T-helper 2 cell treated with Interferon-gamma antibody and Interleukin-4, amounts not matched to agents 100 ng/mL and 5 ng/mL, for 36 hours (primary cell): ENCODE results near the gene ADGRG7. TPM values are rescaled to one million over a fixed set of nuclear protein-coding genes. Genes with fewer than 3 reads are reported as not detected.

ENCODE experiments used
- intact Hi-C: fragments of 100-400 bp; cut with micrococcal nuclease; formaldehyde crosslinking; loops from one replicate; pipeline ENCODE4 v1.15.1; 2023
- total RNA-seq: library from RNA; stranded (reverse); gene quantifications from 2 replicates; pipeline ENCODE4 v1.2.3, GENCODE V29; 2022

ADGRG7 gene
- total RNA-seq, 1 donor from 2014 or later: not detected

DNA sequence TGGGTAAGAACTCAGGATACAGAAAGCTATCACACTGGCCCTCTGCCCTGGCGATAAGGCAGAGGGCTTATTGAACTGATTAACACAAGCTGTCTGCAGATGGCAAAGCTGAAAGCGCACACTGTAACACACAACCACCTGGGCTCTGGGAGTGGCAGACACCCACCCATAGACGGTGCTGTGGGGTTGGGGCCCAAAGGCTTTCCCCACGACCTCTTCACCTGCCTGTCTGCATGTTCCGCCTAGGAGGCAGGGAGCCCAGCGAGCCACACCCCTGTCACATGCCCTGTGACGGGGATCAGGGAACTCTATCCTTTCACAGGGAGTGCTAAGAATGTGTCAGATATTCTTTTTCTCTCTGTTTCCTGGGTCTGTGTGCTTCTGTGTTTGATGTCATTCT lies 87.8 kb downstream of the ADGRG7 start:
- intact Hi-C loops: no loop called here

GRCh38 chr3:100697723-100698285 lies 88.4 kb downstream of the ADGRG7 start:
- intact Hi-C loops: no loop called here

GRCh38 chr3:100698736-100699135 lies 89.3 kb downstream of the ADGRG7 start:
- intact Hi-C loops: no loop called here

- intact Hi-C loops: loop anchor here (10.0 kb wide), 1 partner anchor 206 kb away; the partner anchor contains the start of gene TMEM45A
Measured at GRCh38 chr3:100700708-100701107, 91.3 kb downstream of the ADGRG7 start.

DNA sequence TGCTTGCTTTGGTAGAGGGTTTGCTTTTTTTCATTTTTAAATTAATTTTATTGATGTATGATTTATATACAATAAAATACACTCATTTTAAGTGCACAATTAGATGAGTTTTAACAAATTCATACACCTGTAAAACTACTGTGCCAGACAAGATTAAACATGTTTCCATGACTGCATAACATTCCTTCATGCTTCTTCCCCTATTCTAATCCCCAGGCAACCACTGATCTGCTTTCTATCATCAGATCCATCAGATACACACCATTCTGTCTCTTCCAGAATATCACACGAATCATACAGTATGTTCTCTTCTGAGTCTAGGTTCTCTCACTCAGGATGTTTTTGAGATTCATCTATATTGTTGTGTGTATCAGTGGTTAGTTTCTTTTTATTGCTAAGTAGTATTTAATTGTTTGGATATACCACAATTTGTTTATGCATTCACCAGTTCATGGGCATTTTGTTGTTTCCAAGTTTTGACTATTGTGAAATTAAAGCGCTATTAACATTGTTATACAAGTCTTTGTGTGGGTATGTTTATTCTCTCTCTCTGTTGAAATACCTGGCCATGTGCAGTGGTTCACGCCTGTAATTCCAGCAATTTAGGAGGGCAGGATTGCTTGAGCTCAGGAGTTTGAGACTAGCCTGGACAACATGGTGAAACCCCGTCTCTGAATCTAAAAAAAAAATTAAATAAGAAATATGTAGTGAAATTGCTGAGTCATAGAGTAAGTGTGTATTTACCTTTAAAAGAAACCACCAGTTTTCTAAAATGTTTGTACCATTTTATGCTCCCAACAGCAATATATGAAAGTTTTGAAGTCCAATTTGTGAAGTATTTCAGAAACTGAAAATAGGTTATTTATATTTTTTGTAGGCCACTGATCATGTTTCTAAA lies 92.9 kb downstream of the ADGRG7 start:
- intact Hi-C loops: loop anchor here (10.0 kb wide), 1 partner anchor 208 kb away; the partner anchor contains the start of gene TMEM45A

DNA sequence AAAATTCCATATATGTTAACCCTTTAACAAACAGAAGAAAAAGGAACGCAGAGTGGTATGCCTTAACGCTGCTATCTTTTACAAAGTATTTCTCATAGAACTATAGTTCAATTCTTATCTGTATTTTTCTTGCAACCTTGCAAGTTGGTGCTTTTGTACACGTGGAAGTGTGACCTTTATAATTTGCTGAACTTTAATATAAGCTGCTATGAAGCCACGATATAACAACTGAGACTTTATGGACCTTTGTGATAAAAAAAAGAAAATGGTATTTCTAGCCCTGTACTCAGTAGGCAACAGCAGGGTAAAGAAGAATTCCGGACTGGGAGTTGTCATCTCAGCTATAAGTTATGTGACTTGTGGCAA lies 93.6 kb downstream of the ADGRG7 start:
- intact Hi-C loops: loop anchor here (10.0 kb wide), 1 partner anchor 208 kb away; the partner anchor contains the start of gene TMEM45A

GRCh38 chr3:100703865-100704264 lies 94.5 kb downstream of the ADGRG7 start:
- intact Hi-C loops: loop anchor here (10.0 kb wide), 1 partner anchor 209 kb away; the partner anchor contains the start of gene TMEM45A

DNA sequence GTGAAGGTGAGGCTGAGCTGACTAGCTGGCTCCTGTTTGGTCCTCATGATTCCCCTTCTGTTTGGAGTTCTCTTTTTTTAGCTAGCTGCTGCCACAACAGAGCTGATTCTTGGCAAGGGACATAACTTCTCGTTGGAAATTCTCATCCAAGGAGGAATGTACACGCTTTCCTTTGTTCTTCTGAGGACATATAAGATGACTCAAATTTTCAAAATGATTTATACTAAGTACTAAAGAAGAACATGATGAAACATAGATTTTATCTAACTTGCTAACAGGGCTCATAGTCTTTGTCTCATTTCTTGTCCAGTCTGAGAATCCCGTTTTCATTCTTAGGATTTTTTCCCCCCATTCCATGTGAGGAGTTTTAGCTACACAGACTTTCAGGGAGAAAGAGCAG lies 97.0 kb downstream of the ADGRG7 start:
- intact Hi-C loops: loop anchor here (5.0 to 10.0 kb wide), 2 partner anchors 212 to 889 kb away; partner anchors contain the start of genes CMSS1 and TMEM45A

DNA sequence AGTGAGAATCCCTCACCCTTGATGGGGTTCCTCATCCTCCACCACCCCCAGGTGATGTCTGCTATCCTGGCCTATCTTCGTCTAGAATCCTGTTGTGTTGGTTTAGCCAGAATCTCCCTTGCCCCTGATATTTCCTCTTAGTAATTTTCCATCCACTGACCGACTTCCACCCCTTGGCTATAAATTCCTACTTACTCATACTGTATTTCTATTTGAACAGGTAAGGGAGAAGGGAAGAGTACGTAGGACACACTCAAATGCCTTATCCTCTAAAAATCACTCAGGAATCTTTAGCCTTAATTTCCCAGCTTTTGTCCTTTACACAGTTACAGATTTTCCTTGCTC lies 99.2 kb downstream of the ADGRG7 start:
- intact Hi-C loops: loop anchor here (5.0 to 10.0 kb wide), 2 partner anchors 214 to 891 kb away; partner anchors contain the start of genes CMSS1 and TMEM45A

GRCh38 chr3:100708989-100709841 lies 99.8 kb downstream of the ADGRG7 start, which contains the start of gene TFG:
TSS of gene TFG (plus strand) at chr3:100709494. CDS start at chr3:100713686, 4,192 bp downstream.
- intact Hi-C loops: loop anchor here (1.0 to 10.0 kb wide), 6 partner anchors 214 to 892 kb away; partner anchors contain the start of genes CMSS1, LNP1, NIT2 and PCNP

- intact Hi-C loops: loop anchor here (1.0 to 10.0 kb wide), 11 partner anchors 45 to 965 kb away; partner anchors contain the start of genes CMSS1, LNP1, NIT2 and PCNP
Measured at GRCh38 chr3:100709842-100710260, 100.5 kb downstream of the ADGRG7 start.

GRCh38 chr3:100710261-100710968 lies 101.0 kb downstream of the ADGRG7 start:
- intact Hi-C loops: loop anchor here (1.0 to 10.0 kb wide), 5 partner anchors 45 to 964 kb away; partner anchors contain the start of gene ZBTB11

- intact Hi-C loops: loop anchor here (10.0 kb wide), 1 partner anchor 960 kb away; the partner anchor contains the start of gene ZBTB11
Measured at GRCh38 chr3:100715176-100715575, 105.8 kb downstream of the ADGRG7 start.

GRCh38 chr3:100717063-100717462 lies 107.7 kb downstream of the ADGRG7 start:
- intact Hi-C loops: loop anchor here (10.0 kb wide), 1 partner anchor 958 kb away; the partner anchor contains the start of gene ZBTB11

DNA sequence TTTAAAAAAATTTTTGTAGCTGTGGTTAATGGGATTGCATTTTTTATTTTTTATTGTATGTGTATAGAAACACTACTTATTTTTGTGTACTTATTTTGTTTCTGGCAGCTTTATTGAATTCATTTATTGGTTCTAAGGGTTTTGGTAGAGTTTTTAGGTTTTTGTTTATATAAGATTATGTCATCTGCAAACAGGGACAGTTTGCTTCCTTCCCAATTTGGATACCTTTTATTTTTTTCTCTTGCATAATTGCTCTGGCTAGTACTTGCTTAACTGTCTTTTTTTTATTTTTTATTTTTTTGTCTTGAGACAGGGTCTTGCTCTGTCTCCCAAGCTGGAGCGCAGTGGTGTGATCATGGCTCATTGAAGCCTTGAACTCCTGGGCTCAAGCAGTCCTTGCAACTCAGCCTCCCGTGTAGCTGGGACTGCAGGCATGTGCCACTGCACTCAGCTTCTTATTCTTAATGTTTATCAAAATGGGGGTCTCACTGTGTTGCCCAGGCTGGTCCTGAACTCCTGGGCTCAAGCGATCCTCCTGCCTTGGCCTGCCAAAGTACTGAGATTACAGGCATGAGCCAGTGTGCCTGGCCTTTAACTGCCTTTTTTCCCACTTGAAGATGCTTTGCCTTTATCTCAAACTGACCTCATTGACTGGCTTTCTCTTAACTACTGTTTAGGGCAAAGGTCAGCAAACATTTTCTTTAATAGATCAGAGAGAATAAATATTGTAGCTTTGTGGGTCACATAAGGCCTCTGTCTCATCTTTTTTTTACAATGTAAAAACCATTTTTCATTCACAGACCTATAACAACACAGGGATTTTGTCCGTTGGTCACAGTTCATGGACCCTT lies 108.5 kb downstream of the ADGRG7 start:
- intact Hi-C loops: loop anchor here (10.0 kb wide), 1 partner anchor 957 kb away; the partner anchor contains the start of gene ZBTB11

GRCh38 chr3:100719136-100719535 lies 109.7 kb downstream of the ADGRG7 start:
- intact Hi-C loops: loop anchor here (10.0 kb wide), 1 partner anchor 956 kb away; the partner anchor contains the start of gene ZBTB11

GRCh38 chr3:100720426-100720825 lies 111.0 kb downstream of the ADGRG7 start:
- intact Hi-C loops: no loop called here

GRCh38 chr3:100725935-100726513 lies 116.6 kb downstream of the ADGRG7 start:
- intact Hi-C loops: no loop called here

DNA sequence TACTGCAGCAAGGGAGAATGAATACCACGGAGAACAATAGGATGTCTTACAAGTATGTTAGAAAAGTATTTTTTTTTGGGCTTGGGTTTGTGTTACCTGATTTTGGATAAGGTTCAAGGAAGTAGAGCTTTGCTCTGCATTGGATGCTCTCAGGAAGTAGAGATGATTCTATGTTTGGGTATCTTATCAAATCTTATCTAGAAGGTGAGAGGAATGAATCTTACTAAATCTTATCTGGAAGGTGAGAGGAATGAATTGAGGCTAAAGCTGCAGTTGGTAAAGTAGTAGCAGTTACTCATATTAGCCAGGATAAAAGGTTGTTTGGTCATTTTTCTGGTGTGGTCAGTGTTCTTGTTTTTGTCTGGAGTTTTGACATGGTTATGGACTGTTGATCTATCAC lies 117.3 kb downstream of the ADGRG7 start:
- intact Hi-C loops: no loop called here
